HEK293T (cell line): ENCODE data around the gene KRTAP12-2.

Source experiments
- BHLHE40 ChIP-seq: fragments of 450-650 bp; IDR thresholded peaks from 2 replicates; pipeline ENCODE4 v1.6.1; 2016; ENCODE audit warnings: mild to moderate bottlenecking, moderate library complexity, borderline replicate concordance
- CTBP1 ChIP-seq: fragments of 450-650 bp; IDR thresholded peaks from 2 replicates; pipeline ENCODE4 v1.6.1; 2016; ENCODE audit warnings: borderline replicate concordance
- ELF4 ChIP-seq: fragments of 450-650 bp; IDR thresholded peaks from 2 replicates; pipeline ENCODE4 v1.6.1; 2017; ENCODE audit warnings: antibody characterized with exemption
- FOXA1 ChIP-seq: fragments of 450-650 bp; IDR thresholded peaks from 2 replicates; pipeline ENCODE4 v1.6.1; 2016; ENCODE audit warnings: mild to moderate bottlenecking
- FOXM1 ChIP-seq: fragments of 450-650 bp; IDR thresholded peaks from 2 replicates; pipeline ENCODE4 v1.6.1; 2017; ENCODE audit warnings: mild to moderate bottlenecking, borderline replicate concordance
- HDGF ChIP-seq: fragments of 450-650 bp; IDR thresholded peaks from 2 replicates; pipeline ENCODE4 v1.6.1; 2017; ENCODE audit warnings: antibody characterized with exemption, borderline replicate concordance
- L3MBTL2 ChIP-seq: fragments of 450-650 bp; conservative IDR thresholded peaks from 2 replicates; pipeline ENCODE4 v1.6.1; 2016; ENCODE audit warnings: mild to moderate bottlenecking
- LEF1 ChIP-seq: fragments of 450-650 bp; IDR thresholded peaks from 2 replicates; pipeline ENCODE4 v1.6.1; 2017; ENCODE audit warnings: mild to moderate bottlenecking, borderline replicate concordance
- NFRKB ChIP-seq: fragments of 450-650 bp; IDR thresholded peaks from 2 replicates; pipeline ENCODE4 v1.6.1; 2016; ENCODE audit warnings: mild to moderate bottlenecking, moderate library complexity
- PKNOX1 ChIP-seq: fragments of 450-650 bp; IDR thresholded peaks from 2 replicates; pipeline ENCODE4 v1.6.1; 2016
- SP1 ChIP-seq: fragments of 450-650 bp; IDR thresholded peaks from 2 replicates; pipeline ENCODE4 v1.6.1; 2017
- SUZ12 ChIP-seq: fragments of 450-650 bp; IDR thresholded peaks from 2 replicates; pipeline ENCODE4 v1.6.1; 2016; ENCODE audit warnings: mild to moderate bottlenecking
- TARDBP ChIP-seq: fragments of 450-650 bp; IDR thresholded peaks from 2 replicates; pipeline ENCODE4 v1.6.1; 2016
- ZNF384 ChIP-seq: fragments of 450-650 bp; IDR thresholded peaks from 2 replicates; pipeline ENCODE4 v1.6.1; 2016

- TF ChIP-seq NFRKB: no peak
- TF ChIP-seq HDGF: no peak
- TF ChIP-seq SP1: no peak
- TF ChIP-seq CTBP1: no peak
- TF ChIP-seq ELF4: no peak
- TF ChIP-seq FOXM1: no peak
- no peak for TF ChIP-seq SUZ12
- TF ChIP-seq TARDBP: no peak
- no peak for TF ChIP-seq ZNF384
- TF ChIP-seq FOXA1: no peak
- TF ChIP-seq BHLHE40: no peak
- no peak for TF ChIP-seq PKNOX1
- no peak for TF ChIP-seq L3MBTL2
- TF ChIP-seq LEF1: no peak
Measured at GRCh38 chr21:44650973-44651675, 15.6 kb downstream of the KRTAP12-2 start.
